ENCODE data around the gene GRM4. TPM values are rescaled to one million over a fixed set of nuclear protein-coding genes. Genes with fewer than 3 reads are reported as not detected.

Gene GRM4
- total RNA-seq, 6 experiments from 2014 or later = not detected

DNA sequence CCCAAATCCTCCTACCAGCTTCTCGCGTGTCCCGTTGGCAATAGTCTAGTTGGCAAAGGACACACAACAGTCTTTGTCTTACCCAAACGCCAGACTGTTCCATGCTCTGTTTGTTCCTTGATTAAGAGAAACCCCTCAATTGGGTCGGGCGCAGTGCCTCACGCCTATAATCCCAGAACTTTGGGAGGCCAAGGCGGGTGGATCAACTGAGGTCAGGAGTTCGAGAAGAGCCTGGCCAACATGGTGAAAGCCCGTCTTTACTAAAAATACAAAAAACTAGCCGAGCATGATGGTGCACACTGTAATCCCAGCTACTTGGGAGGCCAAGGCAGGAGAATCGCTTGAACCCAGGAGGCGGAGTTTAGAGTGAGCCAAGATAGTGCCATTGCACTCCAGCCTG lies 153.7 kb downstream of the GRM4 start:
- DNase-seq = peak in 1 of 3 donors; percentile 22
- no peak for TF ChIP-seq POLR2A (IDR thresholded peaks at IDR 0.05)
- no peak for TF ChIP-seq CTCF (IDR thresholded peaks at IDR 0.05)
- WGBS (ENCODE audit: insufficient coverage, low coverage, low lambda C conversion rate, missing lambda C conversion rate) = 88% methylated on average over 11 of the region's 13 CpGs
- Histone ChIP-seq H3K4me3 (no peak overlapping the region), H3K4me1 (peaks cover 0 to 14% (median 5%) of the 10 kb centered on the region in 4 donors), H3K36me3 (no peaks in the 10 kb centered on the region), H3K27ac (no peak overlapping the region), H3K9me3 (no peaks in the 10 kb centered on the region), H3K27me3 (no peaks in the 10 kb centered on the region)
- intact Hi-C loops (cut with DNase I) = no loop called here
- ATAC-seq = no peak

- no peaks in the 10 kb centered on the region for H3K36me3 ChIP-seq
- TF ChIP-seq POLR2A (IDR thresholded peaks at IDR 0.05) (no peak), CTCF (IDR thresholded peaks at IDR 0.05) (no peak)
- H3K27ac ChIP-seq = no peak overlapping the region
- peaks cover 0 to 14% (median 5%) of the 10 kb centered on the region in 4 donors for H3K4me1 ChIP-seq
- no peak for ATAC-seq
- no peaks in the 10 kb centered on the region for H3K27me3 ChIP-seq
- no peaks in the 10 kb centered on the region for H3K9me3 ChIP-seq
- DNase-seq = no peak
- intact Hi-C loops (cut with DNase I) = no loop called here
- no peak overlapping the region for H3K4me3 ChIP-seq
- WGBS (ENCODE audit: insufficient coverage, low coverage, low lambda C conversion rate, missing lambda C conversion rate) = 94% methylated on average over 4 of the region's 4 CpGs
These were observed 154.3 kb downstream of the GRM4 start for GRCh38 chr6:33991610-33992009.

GRCh38 chr6:33990061-33990541 lies 155.8 kb downstream of the GRM4 start:
- WGBS (ENCODE audit: insufficient coverage, low coverage, low lambda C conversion rate, missing lambda C conversion rate) = 51% methylated on average over 3 of the region's 5 CpGs

GRCh38 chr6:33989016-33989854 lies 156.7 kb downstream of the GRM4 start:
- intact Hi-C loops (cut with DNase I) = no loop called here
- no peak overlapping the region for H3K27ac ChIP-seq
- ATAC-seq (no peak), DNase-seq (peak in 1 of 3 donors; percentile 25)
- H3K9me3 ChIP-seq = no peaks in the 10 kb centered on the region
- TF ChIP-seq POLR2A (IDR thresholded peaks at IDR 0.05) (no peak), CTCF (IDR thresholded peaks at IDR 0.05) (no peak)
- H3K4me1 ChIP-seq = peaks cover 0 to 6% (median 0%) of the 10 kb centered on the region in 4 donors
- H3K4me3 ChIP-seq = no peak overlapping the region
- WGBS (ENCODE audit: insufficient coverage, low coverage, low lambda C conversion rate, missing lambda C conversion rate) = 79% methylated on average over 12 of the region's 13 CpGs
- H3K27me3 ChIP-seq = no peaks in the 10 kb centered on the region
- H3K36me3 ChIP-seq = no peaks in the 10 kb centered on the region

More at GRCh38 chr6:33990061-33990541, 155.8 kb downstream of the GRM4 start:
- Histone ChIP-seq H3K9me3 (no peaks in the 10 kb centered on the region), H3K27ac (no peak overlapping the region), H3K27me3 (no peaks in the 10 kb centered on the region), H3K4me3 (no peak overlapping the region), H3K4me1 (peaks cover 0 to 7% (median 2%) of the 10 kb centered on the region in 4 donors), H3K36me3 (no peaks in the 10 kb centered on the region)
- no peak for ATAC-seq
- TF ChIP-seq CTCF (IDR thresholded peaks at IDR 0.05) (no peak), POLR2A (IDR thresholded peaks at IDR 0.05) (no peak)
- intact Hi-C loops (cut with DNase I) = no loop called here
- peak in 1 of 3 donors; percentile 23 for DNase-seq

Measured in right lobe of liver (tissue), 6 donors.